IPS DF 4.7 (cell line): ENCODE data around the gene RCC2.
"Not testable (repeated sequence)": the region's sequence is repeated elsewhere in the genome, so short reads cannot be mapped to it uniquely, and the experiment has no call there.

Source experiments
- DNase-seq: peaks from one replicate; pipeline ENCODE4 v3.0.0-alpha.2; 2013; ENCODE audit warnings: low spot score; ENCODE audit errors: extremely low read depth

Gene RCC2

DNA sequence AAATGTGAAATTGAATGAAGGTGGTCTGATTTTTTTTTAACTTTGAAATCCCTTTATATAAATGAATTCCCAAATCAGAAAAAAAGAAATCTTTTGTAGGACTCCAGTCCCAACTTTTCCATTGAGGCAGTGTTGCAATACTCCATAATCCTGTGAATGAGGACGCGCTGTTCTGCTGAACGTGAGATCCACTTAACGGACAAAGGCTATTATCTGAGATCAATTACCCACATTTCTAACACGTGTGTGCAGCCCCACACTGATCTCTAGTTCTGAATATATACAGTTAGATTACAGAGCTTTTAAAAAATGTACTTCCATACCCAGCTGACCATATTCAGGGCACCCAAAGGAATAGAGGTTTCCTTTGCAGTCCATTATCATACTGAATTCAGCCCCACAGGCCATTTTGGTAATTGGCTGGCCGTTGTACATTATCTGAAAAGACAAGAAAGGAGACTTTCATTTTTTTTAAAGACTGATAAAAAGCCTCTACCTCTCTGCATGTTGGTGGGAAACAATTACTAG lies 19.0 kb downstream of the RCC2 start:
- DNase-seq, result no peak

DNA sequence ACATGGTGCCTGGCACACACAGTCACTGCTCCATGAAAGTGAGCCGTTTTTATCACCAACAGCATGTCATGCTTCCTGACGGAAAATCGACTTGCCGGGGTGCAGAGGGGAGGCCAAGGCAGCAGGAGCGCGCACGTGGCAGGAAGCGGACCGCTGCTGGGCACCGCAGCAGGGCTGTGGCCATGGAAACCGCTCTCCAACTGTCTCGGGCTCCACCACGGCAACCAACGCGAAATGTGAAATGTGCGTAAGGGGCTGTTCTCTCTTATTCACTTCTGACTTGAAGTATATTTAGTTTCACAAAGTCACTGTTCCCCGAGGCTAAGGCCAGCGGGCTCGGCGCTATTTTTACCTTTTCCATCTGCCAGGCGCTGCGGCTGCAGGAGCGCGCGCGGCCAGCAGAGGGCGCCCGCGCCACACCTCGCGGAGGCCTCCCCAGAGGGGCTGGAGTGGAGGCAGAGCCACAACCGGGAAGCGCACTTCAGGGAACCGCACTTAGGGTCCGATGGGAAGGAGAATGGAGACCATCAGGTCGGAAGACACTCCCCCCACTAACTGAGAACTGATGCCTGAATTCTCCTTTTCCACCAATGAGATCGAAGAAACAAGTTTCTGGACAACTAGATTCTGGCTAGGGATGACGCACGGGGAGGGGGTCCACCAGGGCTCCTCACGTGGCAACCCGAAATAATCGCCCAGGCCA lies 19.7 kb downstream of the RCC2 start:
- DNase-seq, result peak; percentile 66

DNA sequence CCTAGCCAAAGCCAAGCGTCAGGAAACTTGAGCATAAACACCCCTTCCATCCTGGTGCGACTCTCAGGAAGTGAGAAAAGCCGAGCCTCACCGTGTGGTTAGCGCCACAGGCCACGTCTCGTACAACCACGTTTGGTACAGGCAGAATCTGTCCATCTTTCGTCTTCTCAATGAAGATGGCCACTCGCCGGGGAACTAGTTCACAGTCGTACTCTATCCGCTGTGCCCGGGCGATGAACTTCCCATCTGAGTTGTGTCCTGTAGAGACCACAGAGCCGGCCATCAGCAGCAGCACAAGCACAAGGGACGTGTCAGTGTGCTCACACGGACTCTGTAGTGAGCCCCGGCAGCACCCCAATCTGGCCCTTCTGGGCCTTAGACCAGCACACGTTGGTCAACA lies 23.1 kb downstream of the RCC2 start:
- DNase-seq, result no peak

DNA sequence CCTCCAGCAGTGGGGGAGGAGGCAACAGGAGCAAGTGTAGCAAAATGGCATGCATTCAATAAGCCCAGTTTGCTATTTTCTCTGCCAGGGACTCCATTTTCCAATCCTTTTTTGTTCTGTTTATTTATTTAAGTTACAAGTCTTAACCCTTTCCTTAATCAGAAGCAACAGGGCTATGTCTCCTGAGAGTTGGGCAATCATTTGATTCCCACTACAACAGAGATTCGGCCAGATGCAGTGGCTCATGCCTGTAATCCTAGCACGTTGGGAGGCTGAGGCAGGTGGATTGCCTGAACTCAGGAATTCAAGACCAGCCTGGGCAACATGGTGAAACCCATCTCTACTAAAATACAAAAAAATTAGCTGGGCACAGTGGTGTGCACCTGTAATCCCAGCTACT lies 25.5 kb downstream of the RCC2 start:
- DNase-seq, result no peak

DNA sequence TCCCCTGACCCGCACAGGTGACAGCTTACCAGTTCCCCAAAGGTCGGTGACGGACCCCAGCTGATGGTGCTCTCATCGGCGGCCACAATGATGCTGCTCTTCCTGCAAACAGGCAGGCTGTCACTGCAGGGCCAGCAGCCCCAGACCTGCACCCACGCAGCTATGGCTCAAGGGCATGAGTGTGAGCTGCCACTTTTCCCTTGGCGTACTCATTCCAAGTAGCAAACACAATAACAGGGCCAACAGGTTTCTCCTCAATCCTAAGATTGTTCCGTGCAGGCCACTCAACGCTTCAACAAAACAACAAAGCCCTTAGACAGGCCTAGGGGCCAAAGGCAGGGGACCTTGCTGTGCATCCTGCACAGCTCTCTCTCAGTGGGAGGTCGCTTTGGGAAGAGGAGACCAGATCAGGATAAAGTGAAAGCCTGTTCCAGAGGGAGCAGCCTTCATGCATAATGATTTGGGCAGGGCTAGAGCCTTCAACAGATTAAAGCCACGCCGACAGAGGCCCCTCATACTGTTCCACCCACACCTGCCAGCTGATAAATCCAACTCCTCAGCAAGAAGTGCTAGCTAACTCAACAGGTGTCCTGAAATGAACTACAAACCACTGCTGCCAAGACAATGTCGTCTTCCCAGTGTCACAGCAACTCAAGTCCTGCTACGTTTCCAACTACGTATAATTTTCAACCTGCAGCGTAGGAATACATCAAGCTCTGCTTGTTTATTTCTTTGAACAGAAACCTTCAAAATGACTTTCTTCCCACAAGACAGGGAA lies 27.2 kb downstream of the RCC2 start:
- DNase-seq, result no peak

DNA sequence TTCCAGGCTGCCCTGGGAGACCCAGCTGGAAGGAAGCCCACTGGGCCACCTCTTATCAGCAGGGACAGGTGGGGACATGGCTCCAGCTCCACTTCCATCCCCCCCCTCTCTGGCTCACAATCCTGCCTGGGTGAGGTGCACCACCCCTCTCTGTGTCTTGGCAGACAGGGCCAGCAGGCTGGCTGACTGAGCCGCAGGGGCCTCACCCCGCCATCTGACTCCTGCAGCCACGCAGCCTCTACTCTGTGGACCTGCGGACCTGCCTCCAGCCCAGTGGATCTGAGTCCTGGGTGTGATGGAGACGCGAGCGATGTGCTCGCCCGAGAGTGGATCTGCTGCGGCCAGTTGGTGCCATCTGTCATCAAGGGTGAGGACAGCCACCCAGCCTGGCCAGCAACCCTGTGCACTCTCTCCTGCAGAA lies 30.1 kb downstream of the RCC2 start:
- DNase-seq, result no peak

DNA sequence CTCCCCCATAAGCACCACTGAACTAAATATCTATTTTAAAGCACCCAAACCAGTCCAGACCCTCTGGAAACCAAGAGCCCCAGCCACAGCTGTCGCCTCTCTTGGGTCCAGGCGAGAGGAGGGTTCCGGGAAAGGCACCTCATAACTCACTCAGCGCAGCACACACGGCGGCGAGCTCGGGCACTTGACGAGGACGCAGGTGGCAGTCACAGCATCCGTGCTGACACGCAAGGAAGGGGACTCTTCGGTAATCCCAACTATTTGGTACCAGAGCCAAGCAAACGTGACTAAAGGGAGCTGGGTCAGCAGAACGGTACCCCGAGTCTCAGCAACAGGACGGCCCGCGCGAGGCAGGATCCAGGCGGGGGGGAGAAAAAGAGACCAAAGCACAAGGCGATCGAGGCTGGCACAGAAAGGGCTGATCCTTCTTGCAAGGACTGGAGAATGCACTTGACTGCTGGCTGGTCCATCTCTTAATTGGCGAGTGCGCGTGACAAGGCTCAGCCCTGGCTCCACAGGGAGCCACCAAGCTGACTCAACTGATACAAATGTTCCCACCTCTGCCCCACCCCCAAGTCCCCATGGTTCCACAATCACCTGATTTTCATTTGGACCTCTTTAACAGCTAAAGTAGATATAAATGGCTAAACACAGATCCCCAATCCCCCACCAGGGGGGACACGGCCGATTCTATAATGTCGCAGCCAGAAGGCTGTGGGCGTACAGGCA lies 31.5 kb downstream of the RCC2 start:
- not testable (repeated sequence) for DNase-seq

DNA sequence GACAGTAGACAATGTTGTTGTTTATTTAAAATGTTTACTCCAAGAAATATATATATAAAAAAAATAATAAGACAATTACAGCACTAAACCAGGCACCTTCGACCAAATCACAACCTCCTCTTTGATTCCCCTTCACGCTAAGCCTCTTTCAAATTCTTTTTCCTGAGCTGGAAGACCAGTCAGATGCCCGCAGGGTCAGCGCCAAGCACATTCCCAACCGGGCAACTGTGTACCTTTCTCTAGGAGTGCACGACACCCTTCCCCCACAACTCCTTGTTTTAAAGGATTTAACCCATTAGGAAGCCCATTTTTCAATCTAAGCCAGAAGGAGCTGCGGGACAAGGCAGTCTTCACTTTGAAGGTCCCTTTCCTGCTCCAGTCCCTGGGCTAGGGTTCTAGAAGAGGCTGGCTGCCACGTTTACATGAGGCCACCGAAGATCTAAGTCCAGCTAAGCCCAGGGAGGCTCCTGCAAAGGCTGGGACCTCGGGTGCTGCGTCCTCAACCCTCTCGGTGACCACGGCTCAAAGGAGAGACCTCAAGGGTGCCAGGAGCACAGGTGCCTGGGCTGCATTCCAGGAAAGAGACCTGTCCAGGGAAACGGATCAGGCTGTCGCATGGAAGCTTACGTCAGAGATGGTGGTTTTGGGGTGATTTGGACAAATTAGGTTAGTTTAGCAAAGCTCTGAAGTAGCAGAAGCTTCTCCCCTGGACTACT lies 32.6 kb downstream of the RCC2 start:
- DNase-seq, result not testable (repeated sequence)

DNA sequence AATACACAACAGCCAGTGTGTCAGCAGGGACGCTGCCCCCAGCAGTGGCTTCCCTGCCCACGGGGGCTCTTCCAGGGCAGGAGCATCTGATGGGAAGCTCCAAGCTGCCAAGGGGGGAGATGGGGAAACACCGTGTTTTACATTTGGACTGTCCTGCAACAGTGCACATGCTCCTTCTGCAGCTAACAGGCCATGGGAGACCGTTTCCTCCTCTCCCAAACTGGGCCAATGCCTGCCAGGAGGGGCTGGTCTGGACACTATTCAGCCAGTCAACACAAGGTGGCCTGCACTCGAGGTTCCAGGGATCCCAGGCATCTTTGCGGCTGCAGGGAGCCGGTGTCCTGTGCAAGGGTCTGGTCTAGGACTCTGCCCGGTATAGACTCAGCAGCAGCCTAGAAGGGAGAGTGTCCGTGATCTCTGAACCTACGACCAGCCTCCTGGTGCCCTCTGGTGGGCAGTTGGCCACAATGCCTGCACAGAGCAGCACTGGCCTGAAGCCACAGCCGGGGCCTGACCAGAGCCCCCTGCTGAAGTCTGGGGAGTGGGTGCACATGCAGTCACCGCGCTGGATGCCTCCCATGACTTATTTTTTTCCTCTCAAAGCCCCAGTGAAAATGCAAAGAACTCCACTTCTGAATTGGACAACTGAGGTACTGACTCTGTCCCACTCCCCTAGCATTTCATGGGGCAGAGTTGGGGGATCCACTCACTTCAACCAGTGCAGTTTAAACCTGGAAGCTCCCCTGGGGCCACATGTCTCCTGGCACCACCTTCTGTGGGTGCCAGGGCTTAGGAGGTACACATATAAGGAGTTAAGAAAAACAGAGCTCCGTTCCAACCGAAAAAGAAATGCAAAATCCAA lies 33.3 kb downstream of the RCC2 start:
- peak; percentile 46 for DNase-seq

DNA sequence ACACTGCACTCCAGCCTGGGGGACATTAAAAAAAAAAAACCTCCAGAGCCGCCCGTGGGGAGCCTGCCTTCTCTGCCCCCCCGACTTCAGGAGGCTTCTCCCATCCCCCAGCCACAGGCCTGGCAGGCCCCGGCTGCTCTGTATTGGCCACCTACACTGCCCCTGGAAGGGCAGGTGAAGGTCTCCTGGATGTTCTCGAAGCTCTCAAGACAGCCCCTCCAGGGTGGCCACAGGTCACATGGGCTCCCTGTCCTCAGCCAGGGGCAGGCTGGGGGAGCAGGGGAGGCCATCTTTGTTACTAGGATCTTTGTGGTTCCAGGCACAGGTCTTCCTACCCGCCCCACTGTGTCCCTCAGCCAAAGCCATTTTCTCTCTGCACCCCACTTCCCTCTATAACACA lies 34.7 kb downstream of the RCC2 start:
- no peak for DNase-seq

DNA sequence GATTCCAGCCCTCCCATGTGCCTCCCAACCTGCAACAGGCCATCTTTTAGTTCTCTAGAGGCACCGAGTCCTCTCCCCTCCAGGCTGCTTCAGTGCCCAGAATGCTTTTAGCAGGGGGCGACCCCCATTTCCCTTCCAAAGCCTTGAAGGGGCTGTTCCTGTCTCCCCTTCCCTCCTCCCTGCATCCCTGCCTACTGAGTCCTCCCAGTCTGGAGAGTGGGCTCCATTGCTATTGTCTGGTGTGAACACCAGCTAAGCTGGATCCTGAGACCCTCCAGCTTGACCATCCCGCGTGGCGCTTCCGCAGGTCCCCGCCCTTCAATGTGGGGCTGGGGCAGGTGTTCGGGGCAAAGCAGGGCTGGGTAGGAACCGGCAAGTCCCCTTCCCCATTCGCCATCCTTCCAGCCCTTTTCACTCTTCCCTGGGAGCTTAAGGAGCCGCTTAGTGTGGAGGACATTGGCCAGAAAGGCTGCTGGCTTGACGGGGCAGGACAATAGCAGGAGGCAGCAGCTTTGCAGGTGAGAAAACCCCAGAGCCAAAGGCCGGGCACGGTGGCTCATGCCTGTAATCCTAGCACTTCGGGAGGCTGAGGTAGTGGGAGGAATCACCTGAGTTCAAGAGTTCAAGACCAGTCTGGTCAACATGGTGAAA lies 35.3 kb downstream of the RCC2 start:
- DNase-seq, result no peak

DNA sequence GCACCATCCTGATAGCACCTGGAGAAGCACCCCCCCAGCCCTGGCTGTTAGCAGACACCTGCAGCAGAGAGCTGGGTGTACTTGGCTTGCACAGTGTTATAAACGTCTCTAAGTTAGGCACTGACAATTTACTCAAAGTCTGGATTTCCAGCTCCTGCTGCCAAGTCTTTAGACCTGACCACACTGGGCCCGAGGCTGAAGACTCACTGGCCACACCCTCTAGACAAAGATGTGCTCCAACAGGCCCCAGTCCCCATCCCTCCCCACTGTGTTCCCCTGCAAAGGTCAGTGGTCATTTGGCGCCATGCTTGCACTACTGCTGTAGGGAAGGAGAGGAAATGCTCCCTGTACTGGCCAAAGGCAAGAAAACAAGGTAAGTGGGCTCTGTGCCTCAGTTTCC lies 36.4 kb downstream of the RCC2 start:
- DNase-seq, result no peak

DNA sequence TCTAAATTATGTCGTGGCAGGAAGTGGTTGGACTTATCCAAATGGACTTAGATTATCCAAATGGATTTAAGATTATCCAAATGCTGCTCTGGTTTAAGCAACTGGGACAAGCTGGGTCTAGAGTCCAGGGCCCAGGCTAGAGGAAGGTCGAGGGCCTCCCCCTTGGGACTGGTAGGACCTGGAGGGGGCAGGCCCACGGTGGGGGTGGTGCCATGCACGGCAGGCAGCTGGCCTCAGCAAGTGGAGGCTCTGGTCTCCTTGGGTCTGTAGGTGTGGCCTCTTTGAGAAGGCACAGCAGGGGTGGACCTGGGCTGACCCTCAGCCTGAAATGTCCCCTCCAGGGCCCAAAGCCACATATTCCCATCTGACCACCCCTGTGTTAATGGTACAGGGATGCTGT lies 37.6 kb downstream of the RCC2 start:
- DNase-seq, result no peak

DNA sequence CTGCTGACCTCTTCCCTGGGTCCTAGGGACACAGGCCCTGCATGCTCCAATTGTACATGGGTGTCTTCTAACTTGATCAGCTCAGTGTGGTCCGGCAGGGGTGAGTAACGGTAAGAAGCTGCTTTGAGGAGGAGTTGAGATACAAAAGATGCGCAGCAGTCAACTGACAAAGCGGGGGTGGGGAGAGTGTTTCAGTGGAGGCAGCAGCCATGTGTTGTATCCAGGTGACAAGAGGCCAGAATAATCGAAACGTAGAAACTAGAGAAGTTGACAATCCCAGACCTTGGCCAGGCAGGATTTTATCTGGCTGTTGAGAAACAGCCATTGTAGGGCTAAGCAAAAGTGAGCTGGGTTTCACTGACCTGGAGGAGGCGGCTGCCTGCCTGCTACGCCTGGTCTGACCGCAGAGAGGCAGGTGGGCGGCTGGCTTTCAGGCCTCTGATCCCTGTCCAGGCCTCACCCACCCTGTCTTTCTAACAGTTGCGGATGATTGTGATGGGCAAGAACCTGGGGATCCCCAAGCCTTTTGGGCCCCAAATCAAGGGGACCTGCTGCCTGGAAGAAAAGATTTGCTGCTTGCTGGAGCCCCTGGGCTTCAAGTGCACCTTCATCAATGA lies 38.6 kb downstream of the RCC2 start:
- DNase-seq, result no peak

DNA sequence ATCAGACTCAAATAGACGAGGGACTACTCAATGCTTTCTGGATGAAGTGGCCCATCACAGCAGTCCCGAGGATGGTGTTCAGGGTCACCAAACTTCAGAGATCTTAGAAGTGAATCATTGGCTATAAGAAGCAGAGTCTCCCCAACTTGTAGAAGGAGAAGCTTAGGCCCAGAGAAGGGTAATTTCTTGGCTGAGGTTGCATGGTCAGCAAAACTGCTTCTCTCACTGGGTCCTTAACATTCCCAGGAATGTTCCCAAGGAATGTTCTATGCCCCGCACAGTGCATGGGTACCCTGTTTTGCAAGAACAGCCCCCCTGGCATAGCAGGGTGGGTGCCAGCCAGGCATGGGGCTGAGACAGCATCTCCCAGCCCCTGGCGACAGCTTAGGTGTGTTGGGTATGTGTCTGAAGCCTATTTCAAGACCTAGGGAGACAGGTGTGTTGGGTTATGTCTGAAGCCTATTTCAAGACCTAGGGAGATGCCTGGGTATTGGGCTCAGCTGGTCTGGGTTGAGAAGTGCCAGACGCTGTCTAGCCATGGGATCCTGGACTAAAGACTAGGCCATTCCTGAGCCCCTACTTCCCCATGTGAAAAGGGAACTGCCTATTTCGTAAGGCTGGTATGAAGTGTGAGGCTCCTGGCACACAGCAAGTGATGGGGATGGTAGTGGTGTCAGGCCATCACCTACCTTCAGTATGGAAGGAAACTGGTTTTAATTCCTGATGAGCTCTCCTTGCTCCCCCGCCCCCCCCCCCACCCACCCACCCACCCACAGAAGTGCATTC lies 41.4 kb downstream of the RCC2 start:
- DNase-seq, result no peak

DNA sequence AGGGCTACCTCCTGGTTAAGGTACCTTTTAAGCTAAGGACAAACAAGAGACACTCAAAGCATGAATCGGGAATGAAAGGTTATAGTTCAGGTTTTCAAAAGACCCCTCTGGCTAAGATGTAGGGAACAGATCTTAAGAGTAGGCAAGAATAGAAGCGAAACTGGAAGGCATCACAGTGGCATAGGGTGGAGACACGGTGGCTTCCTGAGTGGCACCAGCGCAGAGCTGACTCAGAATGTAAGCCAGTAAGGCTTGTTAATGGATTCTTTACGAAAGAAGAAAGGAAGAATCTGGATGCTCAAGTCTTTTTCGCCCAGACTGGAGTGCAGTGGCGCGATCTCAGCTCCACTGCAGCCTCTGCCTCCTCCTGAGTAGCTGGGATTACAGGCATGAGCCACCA lies 46.2 kb downstream of the RCC2 start:
- DNase-seq, result no peak

DNA sequence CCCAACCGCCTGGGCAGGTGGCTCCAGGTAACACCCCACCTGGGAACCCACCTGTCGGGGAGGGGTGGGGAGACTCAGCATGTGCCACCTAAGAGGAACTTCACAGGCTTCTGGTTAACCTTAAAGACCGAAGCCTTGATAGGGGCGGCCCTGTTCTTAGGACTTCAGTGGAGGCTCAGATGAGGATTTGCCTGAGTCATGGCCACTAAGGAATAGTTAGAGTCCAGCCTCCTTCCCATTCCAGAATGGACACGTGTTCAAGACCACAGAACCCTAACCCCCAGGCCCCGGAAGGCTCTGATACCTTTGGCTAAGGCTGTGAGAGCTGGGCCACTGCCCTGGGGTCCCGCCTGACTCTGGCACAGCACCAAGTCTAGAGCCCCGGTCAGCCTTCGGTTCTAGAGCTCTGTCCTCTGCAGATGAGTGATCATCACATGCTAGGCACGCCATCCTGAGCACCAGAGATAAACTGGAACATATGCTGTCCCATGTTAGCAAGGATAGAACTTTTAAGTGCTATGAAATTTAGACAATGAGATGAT lies 47.2 kb downstream of the RCC2 start:
- no peak for DNase-seq

DNA sequence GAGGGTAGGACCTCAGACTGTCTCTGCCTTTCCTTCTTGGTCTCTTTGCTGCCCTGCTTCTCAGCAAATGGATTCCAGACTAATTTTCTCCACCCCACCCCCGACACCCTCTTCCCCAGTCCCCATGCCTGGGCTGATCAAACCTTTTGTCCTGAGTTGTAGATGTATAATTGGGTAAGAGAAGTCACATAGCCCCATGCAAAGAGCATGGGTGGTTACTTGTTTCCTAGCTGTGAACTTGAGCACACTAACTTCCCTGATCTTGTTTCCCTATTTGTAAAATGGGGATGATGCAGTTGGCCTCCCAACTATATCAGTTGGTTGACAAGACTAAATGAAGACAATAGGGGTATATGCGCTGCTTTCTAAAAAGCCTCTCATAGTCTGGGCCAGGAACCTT lies 58.3 kb downstream of the RCC2 start:
- DNase-seq, result no peak
